Osteocyte (in vitro differentiated cells): ENCODE results near the gene ZC3H11A. TPM values are rescaled to one million over a fixed set of nuclear protein-coding genes. Genes with fewer than 3 reads are reported as not detected.
A peak's percentile ranks its signal among the peaks of the same experiment; 100 is the strongest.

Experiments used
- DNase-seq: peaks from one replicate; pipeline ENCODE4 v3.0.0; 2021; ENCODE audit warnings: mixed read lengths; ENCODE audit not compliant: unreplicated experiment; ENCODE audit errors: extremely low spot score
- H3K27ac Mint-ChIP-seq: one replicate; pipeline ENCODE4 v1.8.0; 2021; ENCODE audit warnings: mild to moderate bottlenecking, mixed read lengths; ENCODE audit not compliant: unreplicated experiment
- H3K27me3 Mint-ChIP-seq: one replicate; pipeline ENCODE4 v1.8.0; 2021; ENCODE audit warnings: mixed read lengths; ENCODE audit not compliant: unreplicated experiment
- H3K36me3 Mint-ChIP-seq: one replicate; pipeline ENCODE4 v1.8.0; 2021; ENCODE audit warnings: mixed read lengths; ENCODE audit not compliant: unreplicated experiment
- H3K4me1 Mint-ChIP-seq: one replicate; pipeline ENCODE4 v1.8.0; 2021; ENCODE audit warnings: mixed read lengths; ENCODE audit not compliant: unreplicated experiment
- H3K4me3 Mint-ChIP-seq: one replicate; pipeline ENCODE4 v1.8.0; 2021; ENCODE audit warnings: mild to moderate bottlenecking, moderate library complexity, mixed read lengths; ENCODE audit not compliant: unreplicated experiment
- H3K9me3 Mint-ChIP-seq: one replicate; pipeline ENCODE4 v1.8.0; 2021; ENCODE audit warnings: mixed read lengths; ENCODE audit not compliant: unreplicated experiment
- CTCF ChIP-seq: fragments of 200-600 bp; sonication (generic); IDR thresholded peaks from 2 replicates; pipeline ENCODE4 v1.5.0; 2021; ENCODE audit warnings: antibody characterized with exemption, mild to moderate bottlenecking, moderate library complexity
- total RNA-seq: library from RNA; stranded (reverse); gene quantifications from 2 replicates; pipeline ENCODE4 v1.2.1, GENCODE V29; 2021

Gene ZC3H11A
- total RNA-seq, 1 donor from 2014 or later: 94.8 TPM

- no peaks in the 10 kb centered on the region for H3K9me3 Mint-ChIP-seq
- H3K4me1 Mint-ChIP-seq: no peaks in the 10 kb centered on the region
- no peak overlapping the region for H3K27ac Mint-ChIP-seq
- no peak overlapping the region for H3K4me3 Mint-ChIP-seq
- H3K27me3 Mint-ChIP-seq: peaks cover 5% of the 10 kb centered on the region
- no peaks in the 10 kb centered on the region for H3K36me3 Mint-ChIP-seq
- no peak for DNase-seq
- TF ChIP-seq CTCF: peak; percentile 27
Measured at GRCh38 chr1:203776636-203777035, 18.8 kb upstream of the ZC3H11A start.

DNA sequence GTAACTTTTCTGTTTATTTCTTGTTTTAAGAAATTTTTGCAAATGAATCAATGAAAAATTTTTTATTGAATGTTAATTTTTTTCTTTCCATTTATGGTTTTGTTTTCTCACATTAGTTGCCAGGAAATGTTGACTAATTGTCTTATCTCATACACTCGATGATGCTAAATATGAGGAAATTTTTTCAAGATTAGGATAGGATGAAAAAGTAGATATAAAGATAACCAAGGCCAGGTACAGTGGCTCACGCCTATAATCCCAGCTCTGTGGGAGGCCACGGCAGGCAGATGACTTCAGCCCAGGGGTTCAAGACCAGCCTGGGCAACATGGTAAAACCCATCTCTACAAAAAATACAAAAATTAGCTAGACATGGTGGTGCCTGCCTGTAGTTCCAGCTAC, 17.8 kb upstream of the ZC3H11A start:
- no peak for TF ChIP-seq CTCF
- Mint-ChIP-seq H3K9me3 (no peaks in the 10 kb centered on the region), H3K4me1 (no peaks in the 10 kb centered on the region), H3K36me3 (no peaks in the 10 kb centered on the region), H3K27me3 (no peaks in the 10 kb centered on the region), H3K4me3 (no peak overlapping the region), H3K27ac (no peak overlapping the region)
- no peak for DNase-seq

DNA sequence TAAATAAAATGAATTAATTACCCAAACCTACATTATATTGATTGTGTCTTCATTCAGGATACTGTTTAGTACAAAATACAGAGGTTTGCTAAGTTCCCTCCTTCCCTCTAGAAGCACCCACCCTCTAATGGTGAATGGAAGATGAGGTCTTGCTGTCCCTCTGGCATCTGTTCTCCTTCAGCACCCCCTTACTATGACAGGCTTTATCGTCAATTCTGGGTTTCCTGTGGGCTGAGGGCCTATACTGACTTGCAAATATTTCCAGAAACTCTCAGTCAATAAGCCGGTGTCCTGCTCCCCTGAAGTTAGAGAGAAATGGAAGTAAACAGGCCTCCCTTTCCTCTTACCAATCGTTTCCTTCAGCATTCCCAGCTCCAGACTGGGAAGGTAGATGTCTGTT, 17.3 kb upstream of the ZC3H11A start:
- Mint-ChIP-seq H3K36me3 (no peaks in the 10 kb centered on the region), H3K9me3 (no peaks in the 10 kb centered on the region), H3K27ac (no peak overlapping the region), H3K27me3 (no peaks in the 10 kb centered on the region), H3K4me3 (no peak overlapping the region), H3K4me1 (no peaks in the 10 kb centered on the region)
- DNase-seq: no peak
- no peak for TF ChIP-seq CTCF

GRCh38 chr1:203778789-203779188, 16.6 kb upstream of the ZC3H11A start:
- H3K36me3 Mint-ChIP-seq: no peaks in the 10 kb centered on the region
- no peak for DNase-seq
- H3K4me3 Mint-ChIP-seq: no peak overlapping the region
- H3K4me1 Mint-ChIP-seq: no peaks in the 10 kb centered on the region
- H3K9me3 Mint-ChIP-seq: no peaks in the 10 kb centered on the region
- H3K27me3 Mint-ChIP-seq: no peaks in the 10 kb centered on the region
- TF ChIP-seq CTCF: no peak
- no peak overlapping the region for H3K27ac Mint-ChIP-seq

DNA sequence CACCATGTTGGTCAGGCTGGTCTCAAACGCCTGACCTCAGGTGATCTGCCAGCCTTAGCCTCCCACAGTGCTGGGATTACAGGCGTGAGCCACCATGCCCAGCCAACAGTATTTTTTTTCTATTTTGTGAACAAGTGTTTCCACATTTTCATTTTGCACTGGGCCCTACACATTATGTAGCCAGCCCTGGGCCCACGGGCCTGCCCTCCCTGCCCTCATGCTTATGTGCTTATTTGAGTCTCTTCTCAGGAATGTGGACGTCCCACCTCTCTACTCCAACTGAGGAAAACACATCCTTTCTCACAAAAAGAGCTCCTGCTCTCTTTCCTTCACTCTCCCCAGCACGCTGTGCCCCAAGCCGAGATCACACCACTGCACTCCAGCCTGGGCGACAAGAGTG, 13.5 kb upstream of the ZC3H11A start:
- no peaks in the 10 kb centered on the region for H3K4me1 Mint-ChIP-seq
- H3K27me3 Mint-ChIP-seq: peaks cover 2% of the 10 kb centered on the region
- H3K27ac Mint-ChIP-seq: no peak overlapping the region
- no peak for DNase-seq
- no peak for TF ChIP-seq CTCF
- H3K36me3 Mint-ChIP-seq: no peaks in the 10 kb centered on the region
- H3K9me3 Mint-ChIP-seq: no peaks in the 10 kb centered on the region
- no peak overlapping the region for H3K4me3 Mint-ChIP-seq
